ENCODE measurements around the gene GOLGA6L25.
"Not testable (repeated sequence)": the region's sequence is repeated elsewhere in the genome, so short reads cannot be mapped to it uniquely, and the experiment has no call there.

GOLGA6L25 gene, protein sequence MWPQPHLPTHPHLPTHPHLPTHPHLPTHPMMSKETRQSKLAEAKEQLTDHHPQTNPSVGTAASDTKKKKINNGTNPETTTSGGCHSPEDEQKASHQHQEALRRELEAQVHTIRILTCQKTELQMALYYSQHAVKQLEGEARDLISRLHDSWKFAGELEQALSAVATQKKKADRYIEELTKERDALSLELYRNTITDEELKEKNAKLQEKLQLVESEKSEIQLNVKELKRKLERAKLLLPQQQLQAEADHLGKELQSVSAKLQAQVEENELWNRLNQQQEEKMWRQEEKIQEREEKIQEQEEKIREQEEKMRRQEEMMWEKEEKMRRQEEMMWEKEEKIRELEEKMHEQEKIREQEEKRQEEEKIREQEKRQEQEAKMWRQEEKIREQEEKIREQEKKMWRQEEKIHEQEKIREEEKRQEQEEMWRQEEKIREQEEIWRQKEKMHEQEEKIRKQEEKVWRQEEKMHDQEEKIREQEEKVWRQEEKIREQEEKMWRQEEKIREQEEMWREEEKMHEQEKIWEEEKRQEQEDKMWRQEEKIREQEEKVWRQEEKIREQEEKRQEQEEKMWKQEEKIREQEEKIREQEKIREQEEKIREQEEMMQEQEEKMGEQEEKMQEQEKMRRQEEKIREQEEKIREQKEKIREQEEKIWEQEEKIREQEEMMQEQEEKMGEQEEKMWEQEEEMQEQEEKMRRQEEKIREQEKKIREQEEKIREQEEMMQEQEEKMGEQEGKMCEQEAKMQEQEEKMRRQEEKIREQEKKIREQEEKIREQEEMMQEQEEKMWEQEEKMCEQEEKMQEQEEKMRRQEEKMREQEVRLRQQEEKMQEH

GRCh38 chr15:28553268-28553667, at the start of gene GOLGA6L25:
GOLGA6L25 (plus strand) TSS chr15:28553568; CDS start chr15:28553629, 61 bp downstream.
- not testable (repeated sequence) for FAIRE-seq

- not testable (repeated sequence) for FAIRE-seq
These were observed 45.0 kb upstream of the GOLGA6L25 start for GRCh38 chr15:28508217-28508889.

- FAIRE-seq, result not testable (repeated sequence)
These were observed 39.2 kb upstream of the GOLGA6L25 start for GRCh38 chr15:28514128-28514527.

DNA sequence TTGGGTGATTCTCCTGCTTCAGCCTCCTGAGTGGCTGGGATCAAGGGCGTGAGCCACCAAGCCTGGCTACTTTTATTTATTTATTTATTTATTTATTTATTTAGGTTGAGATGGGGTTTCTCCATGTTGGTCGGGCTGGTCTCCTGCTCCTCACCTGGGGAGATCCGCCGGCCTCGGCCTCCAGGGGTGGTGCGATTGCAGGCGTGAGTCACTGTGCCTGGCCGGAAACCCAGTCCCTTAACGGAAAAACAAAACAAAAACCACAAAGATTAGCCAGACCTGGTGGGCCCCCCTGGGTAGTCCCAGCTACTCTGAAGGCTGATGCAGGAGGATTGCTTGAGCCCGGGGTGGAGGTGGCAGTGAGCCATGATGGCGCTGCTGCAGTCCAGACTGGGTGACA, 38.2 kb upstream of the GOLGA6L25 start:
- FAIRE-seq, result not testable (repeated sequence)

GRCh38 chr15:28532954-28533353, 20.4 kb upstream of the GOLGA6L25 start, which contains the start of gene GOLGA8G:
GOLGA8G (minus strand) TSS chr15:28532971; CDS start chr15:28532909, 62 bp downstream.
- FAIRE-seq, result not testable (repeated sequence)

- FAIRE-seq, result not testable (repeated sequence)
These were observed 20.0 kb downstream of the GOLGA6L25 start for GRCh38 chr15:28573351-28573750.

DNA sequence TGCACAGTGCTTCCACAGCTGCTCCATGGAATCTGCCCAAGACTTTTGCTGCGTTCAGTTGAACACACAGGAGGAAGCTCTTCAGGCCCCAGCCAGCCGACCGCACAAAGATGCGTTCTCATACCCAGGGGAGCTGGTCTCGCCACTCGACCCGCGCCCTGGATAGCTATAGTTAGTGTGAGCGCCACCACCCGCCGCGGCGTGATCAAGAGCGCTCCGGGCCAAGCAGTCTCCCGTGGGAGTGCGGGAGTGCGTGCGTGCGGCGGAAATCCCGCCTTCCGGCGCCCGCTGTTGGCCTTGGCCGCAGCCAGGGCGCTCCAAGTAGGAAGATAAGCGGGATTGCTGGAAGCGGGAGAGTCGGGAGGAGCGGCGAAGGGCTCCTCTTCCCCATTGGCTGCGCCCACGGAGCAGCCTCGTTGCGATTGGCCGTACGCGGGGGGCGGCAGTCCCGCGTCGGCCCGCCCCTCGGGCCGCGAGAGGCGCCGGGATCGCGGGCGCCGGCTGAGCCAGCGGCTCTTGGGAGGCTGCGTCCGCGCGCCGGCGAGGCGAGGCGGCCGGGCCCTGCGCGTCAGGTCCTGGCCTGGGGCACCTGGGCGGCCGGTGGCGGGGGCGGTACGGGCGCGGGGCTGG, 35.7 kb downstream of the GOLGA6L25 start:
- FAIRE-seq, result not testable (repeated sequence)

- FAIRE-seq, result not testable (repeated sequence)
These were observed 36.4 kb downstream of the GOLGA6L25 start for GRCh38 chr15:28589769-28590168.

DNA sequence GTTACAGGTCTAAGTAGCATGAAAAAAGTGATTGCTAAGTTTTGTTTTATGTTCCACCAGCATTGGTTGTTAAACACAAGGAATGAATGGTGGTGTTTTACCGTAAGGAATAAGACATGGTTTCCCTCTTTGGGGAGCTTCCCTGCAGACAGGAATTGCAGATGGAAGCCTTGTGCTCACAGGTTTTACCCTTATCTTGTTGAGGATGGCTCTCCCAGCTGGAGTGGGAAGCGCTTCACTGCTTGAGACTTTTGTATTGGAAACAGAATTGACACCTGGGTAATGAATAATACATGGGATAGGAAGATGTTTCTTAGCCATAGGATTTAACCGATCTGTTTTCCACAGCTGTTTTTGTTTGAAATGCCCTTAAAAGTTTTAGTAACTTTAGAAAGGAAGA, 39.0 kb downstream of the GOLGA6L25 start:
- not testable (repeated sequence) for FAIRE-seq

- FAIRE-seq, result not testable (repeated sequence)
These were observed 40.2 kb downstream of the GOLGA6L25 start for GRCh38 chr15:28593424-28594129.

GRCh38 chr15:28597471-28597870, 44.1 kb downstream of the GOLGA6L25 start:
- not testable (repeated sequence) for FAIRE-seq

DNA sequence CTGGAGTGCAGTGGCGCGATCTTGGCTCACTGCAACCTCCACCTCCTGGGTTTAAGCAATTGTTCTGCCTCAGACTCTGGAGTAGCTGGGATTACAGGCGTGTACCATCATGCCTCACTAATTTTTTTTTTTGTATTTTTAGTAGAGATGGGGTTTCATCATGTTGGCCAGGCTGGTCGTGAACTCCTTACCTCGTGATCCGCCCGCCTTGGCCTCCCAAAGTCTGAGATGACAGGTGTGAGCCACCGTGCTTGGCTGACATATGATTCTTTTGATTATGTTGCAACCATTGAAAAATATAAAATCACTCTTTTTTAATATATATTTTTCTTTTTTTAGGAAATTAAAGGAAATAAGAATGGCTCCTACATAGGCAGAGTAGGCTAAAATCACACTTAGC, 44.8 kb downstream of the GOLGA6L25 start:
- FAIRE-seq, result not testable (repeated sequence)

- FAIRE-seq, result not testable (repeated sequence)
These were observed 48.8 kb downstream of the GOLGA6L25 start for GRCh38 chr15:28602152-28602551.

Measured in G401.6 (cell line).